ENCODE data around the gene CACNA1C. TPM values are rescaled to one million over a fixed set of nuclear protein-coding genes. Genes with fewer than 3 reads are reported as not detected.

Gene CACNA1C
- total and polyA plus RNA-seq, 2 donors from 2014 or later: 1.6 to 17.4 TPM

GRCh38 chr12:2583642-2584401 lies 531.0 kb downstream of the CACNA1C start:
- no peaks in the 10 kb centered on the region for H3K27me3 ChIP-seq (ENCODE audit: control insufficient read depth, insufficient read depth, low read length)
- DNase-seq (no peak), FAIRE-seq (no peak)
- no peaks in the 10 kb centered on the region for H3K9me3 ChIP-seq (ENCODE audit: control insufficient read depth in 2 of 3, insufficient read depth in 1 of 3, low read length in 3 of 3)
- TF ChIP-seq CTCF (IDR thresholded peaks at IDR 0.05; ENCODE audit: borderline replicate concordance, extremely low read depth, insufficient read depth): no peak
- no peak overlapping the region for H3K9ac ChIP-seq (ENCODE audit: low read length in 3 of 3)
- intact Hi-C loops (cut with DNase I): loop anchor here (10.0 kb wide), 1 partner anchor 529 kb away; the partner anchor contains the start of gene CACNA1C
- peaks cover 0 to 4% (median 0%) of the 10 kb centered on the region in 3 donors for H3K4me1 ChIP-seq (ENCODE audit: control insufficient read depth in 2 of 3, insufficient read depth in 2 of 3, low read depth in 1 of 3, low read length in 3 of 3)
- no peak overlapping the region for H3K4me3 ChIP-seq (ENCODE audit: low read length in 3 of 3)
- H3K27ac ChIP-seq (ENCODE audit: low read depth in 2 of 2, low read length in 2 of 2): no peak overlapping the region
- H3K36me3 ChIP-seq (ENCODE audit: control insufficient read depth in 2 of 3, insufficient read depth in 3 of 3, low read length in 3 of 3): no peaks in the 10 kb centered on the region

GRCh38 chr12:2586156-2587038 lies 533.6 kb downstream of the CACNA1C start:
- no peak for DNase-seq
- no peak for TF ChIP-seq CTCF (IDR thresholded peaks at IDR 0.05; ENCODE audit: borderline replicate concordance, extremely low read depth, insufficient read depth)

GRCh38 chr12:2588345-2588744 lies 535.6 kb downstream of the CACNA1C start:
- peaks cover 0 to 4% (median 0%) of the 10 kb centered on the region in 3 donors for H3K9me3 ChIP-seq (ENCODE audit: control insufficient read depth in 2 of 3, insufficient read depth in 1 of 3, low read length in 3 of 3)
- intact Hi-C loops (cut with DNase I): loop anchor here (10.0 kb wide), 1 partner anchor 534 kb away; the partner anchor contains the start of gene CACNA1C
- TF ChIP-seq CTCF (IDR thresholded peaks at IDR 0.05; ENCODE audit: borderline replicate concordance, extremely low read depth, insufficient read depth): no peak
- H3K36me3 ChIP-seq (ENCODE audit: control insufficient read depth in 2 of 3, insufficient read depth in 3 of 3, low read length in 3 of 3): peaks cover 0 to 2% (median 0%) of the 10 kb centered on the region in 3 donors
- H3K9ac ChIP-seq (ENCODE audit: low read length in 3 of 3): no peak overlapping the region
- peaks cover 0 to 2% (median 0%) of the 10 kb centered on the region in 3 donors for H3K4me1 ChIP-seq (ENCODE audit: control insufficient read depth in 2 of 3, insufficient read depth in 2 of 3, low read depth in 1 of 3, low read length in 3 of 3)
- no peak overlapping the region for H3K27ac ChIP-seq (ENCODE audit: low read depth in 2 of 2, low read length in 2 of 2)
- DNase-seq (no peak), FAIRE-seq (no peak)
- H3K27me3 ChIP-seq (ENCODE audit: control insufficient read depth, insufficient read depth, low read length): no peaks in the 10 kb centered on the region
- no peak overlapping the region for H3K4me3 ChIP-seq (ENCODE audit: low read length in 3 of 3)

More at GRCh38 chr12:2586156-2587038, 533.6 kb downstream of the CACNA1C start:
- FAIRE-seq: no peak
- Histone ChIP-seq H3K36me3 (ENCODE audit: control insufficient read depth in 2 of 3, insufficient read depth in 3 of 3, low read length in 3 of 3) (peaks cover 0 to under 1% (median 0%) of the 10 kb centered on the region in 3 donors), H3K4me3 (ENCODE audit: low read length in 3 of 3) (no peak overlapping the region), H3K4me1 (ENCODE audit: control insufficient read depth in 2 of 3, insufficient read depth in 2 of 3, low read depth in 1 of 3, low read length in 3 of 3) (peaks cover 0 to 4% (median 0%) of the 10 kb centered on the region in 3 donors), H3K9ac (ENCODE audit: low read length in 3 of 3) (no peak overlapping the region), H3K27me3 (ENCODE audit: control insufficient read depth, insufficient read depth, low read length) (no peaks in the 10 kb centered on the region), H3K9me3 (ENCODE audit: control insufficient read depth in 2 of 3, insufficient read depth in 1 of 3, low read length in 3 of 3) (no peaks in the 10 kb centered on the region), H3K27ac (ENCODE audit: low read depth in 2 of 2, low read length in 2 of 2) (no peak overlapping the region)
- intact Hi-C loops (cut with DNase I): loop anchor here (10.0 kb wide), 1 partner anchor 532 kb away; the partner anchor contains the start of gene CACNA1C
